Measurements from ENCODE around the gene PCARE.

DNA sequence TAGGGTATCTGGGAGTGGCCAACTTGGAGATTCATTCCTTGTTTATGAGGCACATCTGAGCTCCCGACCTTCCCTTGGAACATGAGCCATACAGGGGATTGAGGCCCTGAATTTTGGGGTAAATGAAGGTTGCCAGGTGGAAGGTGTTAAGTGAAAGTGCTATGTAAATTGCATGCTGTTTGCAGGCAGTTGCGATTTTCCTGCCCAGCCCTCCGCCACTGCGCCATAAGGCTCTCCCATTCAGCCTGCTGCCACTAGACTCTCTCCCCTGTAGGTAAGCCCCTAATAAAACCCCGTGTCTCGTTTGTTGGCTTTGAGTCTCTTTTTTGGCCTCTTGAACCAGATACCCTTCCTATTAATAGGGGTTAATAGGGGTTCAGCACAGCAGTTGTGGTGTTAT, 33.8 kb downstream of the PCARE start:
- TF ChIP-seq POLR2A (IDR thresholded peaks at IDR 0.05): no peak
- TF ChIP-seq, protein P1, sequence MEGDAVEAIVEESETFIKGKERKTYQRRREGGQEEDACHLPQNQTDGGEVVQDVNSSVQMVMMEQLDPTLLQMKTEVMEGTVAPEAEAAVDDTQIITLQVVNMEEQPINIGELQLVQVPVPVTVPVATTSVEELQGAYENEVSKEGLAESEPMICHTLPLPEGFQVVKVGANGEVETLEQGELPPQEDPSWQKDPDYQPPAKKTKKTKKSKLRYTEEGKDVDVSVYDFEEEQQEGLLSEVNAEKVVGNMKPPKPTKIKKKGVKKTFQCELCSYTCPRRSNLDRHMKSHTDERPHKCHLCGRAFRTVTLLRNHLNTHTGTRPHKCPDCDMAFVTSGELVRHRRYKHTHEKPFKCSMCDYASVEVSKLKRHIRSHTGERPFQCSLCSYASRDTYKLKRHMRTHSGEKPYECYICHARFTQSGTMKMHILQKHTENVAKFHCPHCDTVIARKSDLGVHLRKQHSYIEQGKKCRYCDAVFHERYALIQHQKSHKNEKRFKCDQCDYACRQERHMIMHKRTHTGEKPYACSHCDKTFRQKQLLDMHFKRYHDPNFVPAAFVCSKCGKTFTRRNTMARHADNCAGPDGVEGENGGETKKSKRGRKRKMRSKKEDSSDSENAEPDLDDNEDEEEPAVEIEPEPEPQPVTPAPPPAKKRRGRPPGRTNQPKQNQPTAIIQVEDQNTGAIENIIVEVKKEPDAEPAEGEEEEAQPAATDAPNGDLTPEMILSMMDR (IDR thresholded peaks at IDR 0.05): no peak
